Measurements from ENCODE around the gene GPS2.
A peak's percentile ranks its signal among the peaks of the same experiment; 100 is the strongest.

Gene GPS2

GRCh38 chr17:7318121-7318860, 3.1 kb upstream of the GPS2 start:
- DNase-seq (ENCODE audit: low read depth in 4 of 4, low spot score in 1 of 4): no peak

- no peak for DNase-seq (ENCODE audit: low read depth in 4 of 4, low spot score in 1 of 4)
These were observed 2.1 kb upstream of the GPS2 start for GRCh38 chr17:7317161-7317803.

- no peak for DNase-seq (ENCODE audit: low read depth in 4 of 4, low spot score in 1 of 4)
These were observed 543 bp upstream of the GPS2 start for GRCh38 chr17:7315570-7316235.

DNA sequence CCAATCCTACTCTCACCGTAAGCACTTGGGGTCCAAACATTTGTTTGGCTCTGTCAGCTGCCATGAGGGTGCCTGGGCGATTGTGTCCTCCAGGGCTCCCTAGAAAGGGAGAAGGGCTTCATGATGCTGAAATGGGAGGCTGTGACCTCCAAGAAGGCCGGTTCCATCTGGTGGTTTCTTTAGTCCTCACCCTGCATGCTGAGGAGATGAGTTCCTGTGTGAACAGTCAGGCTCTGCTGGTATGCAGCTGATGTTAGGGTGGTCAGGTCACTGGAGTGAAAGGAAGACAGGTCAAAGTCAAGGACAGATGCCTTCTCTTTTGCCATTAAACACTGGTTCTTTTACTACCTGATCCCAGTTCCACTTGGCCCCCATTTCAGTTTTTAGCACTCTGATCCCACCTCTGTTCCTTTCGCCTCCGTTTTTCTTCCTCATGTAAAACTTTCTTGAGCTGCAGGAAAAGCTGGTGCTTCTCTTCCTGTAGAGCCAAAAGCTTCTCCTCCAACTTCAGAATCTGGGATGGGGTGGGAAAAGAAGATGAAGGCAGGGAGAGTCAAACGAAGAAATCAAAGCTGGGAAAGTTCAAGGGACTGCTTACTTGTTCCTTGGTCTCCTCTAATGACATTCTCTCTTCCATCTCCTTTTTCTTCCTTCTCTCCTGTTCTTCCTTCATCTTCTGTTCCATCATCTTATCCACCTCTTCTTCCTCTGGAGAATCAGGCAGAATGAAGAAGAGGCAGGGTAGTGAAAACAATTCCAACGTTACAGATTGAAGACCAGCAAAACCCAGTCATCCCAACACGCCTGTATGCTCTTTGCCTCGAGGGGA, 1.1 kb downstream of the GPS2 start:
- DNase-seq (ENCODE audit: low read depth in 4 of 4, low spot score in 1 of 4): no peak

GRCh38 chr17:7313088-7313889, 1.9 kb downstream of the GPS2 start:
- no peak for DNase-seq (ENCODE audit: low read depth in 4 of 4, low spot score in 1 of 4)

- DNase-seq (ENCODE audit: low read depth in 4 of 4, low spot score in 1 of 4): no peak
These were observed 2.6 kb downstream of the GPS2 start for GRCh38 chr17:7312432-7313087.

DNA sequence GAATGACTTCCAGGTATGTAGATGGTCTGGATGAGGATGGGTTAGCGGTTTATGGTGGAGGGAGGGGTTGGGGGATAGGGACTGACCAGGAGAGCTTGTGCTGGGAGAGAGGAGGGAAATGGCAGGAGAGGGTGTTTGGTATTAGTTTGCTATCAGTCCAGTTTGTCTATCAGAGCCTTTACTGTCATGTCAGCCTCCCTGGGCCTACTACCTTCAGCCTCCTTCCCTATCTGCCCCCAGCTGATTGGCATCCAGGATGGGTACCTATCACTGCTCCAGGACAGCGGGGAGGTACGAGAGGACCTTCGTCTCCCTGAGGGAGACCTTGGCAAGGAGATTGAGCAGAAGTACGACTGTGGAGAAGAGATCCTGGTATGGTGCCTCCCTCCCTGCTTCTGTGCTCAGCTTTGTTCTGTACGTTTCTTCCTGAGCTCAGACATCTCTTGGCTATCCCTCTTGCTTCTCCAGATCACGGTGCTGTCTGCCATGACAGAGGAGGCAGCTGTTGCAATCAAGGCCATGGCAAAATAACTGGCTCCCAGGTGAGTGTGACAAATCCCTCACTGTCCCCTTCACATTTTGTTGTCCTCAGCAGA, 4.0 kb downstream of the GPS2 start:
- DNase-seq (ENCODE audit: low read depth in 4 of 4, low spot score in 1 of 4): no peak

- no peak for DNase-seq (ENCODE audit: low read depth in 4 of 4, low spot score in 1 of 4)
These were observed 5.5 kb downstream of the GPS2 start for GRCh38 chr17:7309628-7310027.

DNA sequence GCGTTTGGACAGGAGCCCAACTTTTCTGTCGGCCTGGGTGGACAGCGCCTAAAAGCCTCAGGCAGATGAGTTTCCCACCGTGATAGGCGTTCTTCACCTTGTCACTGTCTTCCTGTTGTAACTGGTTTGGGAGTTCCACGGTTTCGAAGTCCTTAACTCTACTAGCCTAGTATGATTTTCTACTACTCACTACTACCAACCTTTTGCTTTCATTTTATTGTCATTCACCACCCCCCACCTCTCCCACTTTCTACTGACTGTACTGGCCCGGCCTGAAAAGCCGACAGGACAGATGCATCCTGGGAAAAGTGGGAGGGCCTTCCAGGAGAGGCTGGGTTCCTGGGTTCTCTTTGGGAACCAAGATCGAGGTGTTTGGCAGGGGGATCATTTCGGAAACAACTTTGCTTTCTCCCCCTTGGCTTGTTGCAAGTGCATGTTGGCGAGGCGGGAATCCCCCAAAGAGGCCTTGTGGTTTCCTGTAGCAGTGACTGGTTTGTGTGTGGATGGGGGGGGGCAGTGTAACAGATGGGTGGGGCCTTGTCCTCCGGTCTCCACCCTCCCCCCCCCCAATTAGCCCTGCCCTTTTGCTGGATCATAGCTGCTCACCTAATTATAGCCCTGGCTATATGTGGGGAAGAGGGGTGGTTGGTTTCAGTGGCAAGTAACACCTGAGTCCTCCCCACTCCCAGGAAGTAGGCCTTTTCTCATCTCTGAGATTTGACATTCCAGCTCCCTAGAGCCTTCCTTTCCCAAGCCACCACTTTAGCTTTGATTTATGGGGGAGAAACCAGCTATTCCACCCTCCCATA, 6.3 kb downstream of the GPS2 start:
- peak in 3 of 4 experiments; percentile 53 to 79 (median 75) for DNase-seq (ENCODE audit: low read depth in 4 of 4, low spot score in 1 of 4)

GRCh38 chr17:7307686-7308624, 7.2 kb downstream of the GPS2 start:
- DNase-seq (ENCODE audit: low read depth in 4 of 4, low spot score in 1 of 4): peak in 2 of 4 experiments; percentile 25 to 28

GRCh38 chr17:7306911-7307685, 8.1 kb downstream of the GPS2 start, which contains the start of gene EIF5A:
Gene EIF5A, plus strand, starts transcription at chr17:7307628. Its CDS starts 2,008 bp downstream, at chr17:7309636.
- DNase-seq (ENCODE audit: low read depth in 4 of 4, low spot score in 1 of 4): peak; percentile 100

DNA sequence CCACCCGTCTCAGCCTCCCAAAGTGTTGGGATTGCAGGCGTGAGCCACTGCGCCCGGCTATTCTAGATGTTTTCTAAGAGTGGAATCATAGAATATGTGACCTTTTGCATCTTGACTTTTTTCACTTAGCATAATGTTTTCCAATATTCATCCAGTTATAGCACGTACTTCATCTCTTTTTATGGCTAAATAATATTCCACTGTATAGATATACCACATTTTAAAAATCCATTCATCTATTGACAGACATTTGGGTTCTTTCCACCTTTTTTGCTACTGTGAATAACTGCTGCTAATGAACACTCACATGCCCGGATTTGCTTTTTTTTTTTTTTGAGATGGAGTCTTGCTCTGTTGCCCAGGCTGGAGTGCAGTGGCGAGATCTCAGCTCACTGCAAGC, 11.0 kb downstream of the GPS2 start:
- no peak for DNase-seq (ENCODE audit: low read depth in 4 of 4, low spot score in 1 of 4)

DNA sequence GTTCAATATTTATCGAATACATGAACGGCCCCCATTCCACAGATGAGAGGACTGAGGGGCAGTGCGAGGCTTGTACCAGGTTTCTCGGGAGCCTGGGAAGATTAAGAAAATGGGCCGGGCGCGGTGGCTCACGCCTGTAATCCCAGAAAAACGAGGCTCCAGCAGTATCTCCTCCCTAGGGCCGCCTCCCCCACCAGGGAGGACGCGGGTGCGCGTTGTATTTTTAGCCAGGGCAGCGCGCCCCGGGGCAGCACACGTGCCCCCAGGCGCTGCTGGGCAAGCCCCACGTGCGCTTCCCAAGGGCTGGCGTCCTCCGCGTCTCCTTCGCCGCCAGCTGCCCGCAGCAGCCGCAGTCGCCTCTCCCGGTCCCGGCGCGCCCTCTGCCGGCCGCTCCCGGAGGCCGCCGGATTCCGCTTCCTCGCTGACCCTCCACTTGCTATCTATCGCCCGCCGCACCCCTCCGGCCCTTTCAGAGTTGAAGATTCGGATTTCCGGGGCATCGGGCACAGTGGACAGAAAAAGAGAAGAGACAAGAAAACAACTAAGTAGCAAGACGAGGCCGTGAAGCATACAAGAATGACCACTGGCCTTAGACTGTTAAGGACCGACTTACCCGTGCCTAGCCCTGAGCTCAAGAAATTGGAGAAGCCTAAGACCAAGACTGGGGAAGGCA, 18.8 kb downstream of the GPS2 start:
- DNase-seq (ENCODE audit: low read depth in 4 of 4, low spot score in 1 of 4): peak in 3 of 4 experiments; percentile 35 to 58 (median 55)

- DNase-seq (ENCODE audit: low read depth in 4 of 4, low spot score in 1 of 4): no peak
These were observed 19.7 kb downstream of the GPS2 start for GRCh38 chr17:7295230-7296180.

DNA sequence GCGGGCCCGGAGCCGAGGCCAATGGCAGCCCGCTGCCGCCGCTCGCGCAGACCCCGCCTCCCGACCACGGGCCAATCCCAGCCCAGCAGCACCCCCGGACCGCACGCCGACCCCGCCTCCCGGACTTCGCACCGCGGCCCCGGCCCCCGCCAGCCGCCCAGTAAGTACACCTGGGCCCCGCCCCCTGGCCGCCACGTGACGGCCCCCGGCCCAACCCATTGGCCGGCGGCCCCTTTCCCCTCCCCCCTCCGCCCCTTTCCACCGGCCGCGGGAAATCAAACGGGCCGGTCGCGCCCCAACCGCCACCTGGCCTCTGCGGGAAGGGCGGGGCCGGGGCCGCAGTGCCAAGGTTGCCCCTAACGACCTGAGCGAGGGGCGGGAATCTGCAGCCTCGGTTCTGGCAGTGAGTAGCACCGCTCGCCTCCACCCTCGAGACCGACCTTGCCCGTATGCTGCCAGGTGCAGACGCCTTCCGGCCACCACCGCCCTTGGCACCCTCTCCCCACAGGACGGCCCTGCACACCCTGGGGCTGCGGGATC, 20.5 kb downstream of the GPS2 start, which contains the start of gene YBX2:
Gene YBX2, minus strand, starts transcription at position 26 of the 540 bp plus-strand sequence. CDS start 139 bp downstream, outside the sequence.
- peak in 3 of 4 experiments; percentile 34 to 73 (median 46) for DNase-seq (ENCODE audit: low read depth in 4 of 4, low spot score in 1 of 4)

Measured in stimulated activated CD4-positive, alpha-beta T cell treated with anti-CD3 and anti-CD28 coated beads, Interleukin-1b, Interleukin-23, amount 100 ng/mL, for 24 hours (primary cell).